ENCODE measurements around the gene CGB7.

DNA sequence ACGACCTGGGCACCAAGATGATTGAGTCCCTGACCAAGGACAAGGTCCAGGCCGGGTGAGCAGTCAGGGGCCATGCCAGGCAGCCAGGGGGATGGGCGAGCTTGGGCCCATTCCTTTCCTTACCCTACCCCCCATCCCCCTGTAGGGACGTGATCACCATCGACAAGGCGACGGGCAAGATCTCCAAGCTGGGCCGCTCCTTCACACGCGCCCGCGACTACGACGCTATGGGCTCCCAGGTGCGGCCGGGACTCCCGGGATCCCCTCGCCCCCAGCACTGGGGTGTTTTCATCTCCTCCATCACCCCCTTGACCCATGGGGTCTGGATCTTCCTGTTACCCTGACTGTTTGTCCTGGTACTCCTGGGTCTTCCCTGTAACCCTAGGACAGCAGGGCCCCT is 47.7 kb downstream of the CGB7 start:
- TF ChIP-seq CTCF (IDR thresholded peaks at IDR 0.05): no peak
- TF ChIP-seq, protein P1, sequence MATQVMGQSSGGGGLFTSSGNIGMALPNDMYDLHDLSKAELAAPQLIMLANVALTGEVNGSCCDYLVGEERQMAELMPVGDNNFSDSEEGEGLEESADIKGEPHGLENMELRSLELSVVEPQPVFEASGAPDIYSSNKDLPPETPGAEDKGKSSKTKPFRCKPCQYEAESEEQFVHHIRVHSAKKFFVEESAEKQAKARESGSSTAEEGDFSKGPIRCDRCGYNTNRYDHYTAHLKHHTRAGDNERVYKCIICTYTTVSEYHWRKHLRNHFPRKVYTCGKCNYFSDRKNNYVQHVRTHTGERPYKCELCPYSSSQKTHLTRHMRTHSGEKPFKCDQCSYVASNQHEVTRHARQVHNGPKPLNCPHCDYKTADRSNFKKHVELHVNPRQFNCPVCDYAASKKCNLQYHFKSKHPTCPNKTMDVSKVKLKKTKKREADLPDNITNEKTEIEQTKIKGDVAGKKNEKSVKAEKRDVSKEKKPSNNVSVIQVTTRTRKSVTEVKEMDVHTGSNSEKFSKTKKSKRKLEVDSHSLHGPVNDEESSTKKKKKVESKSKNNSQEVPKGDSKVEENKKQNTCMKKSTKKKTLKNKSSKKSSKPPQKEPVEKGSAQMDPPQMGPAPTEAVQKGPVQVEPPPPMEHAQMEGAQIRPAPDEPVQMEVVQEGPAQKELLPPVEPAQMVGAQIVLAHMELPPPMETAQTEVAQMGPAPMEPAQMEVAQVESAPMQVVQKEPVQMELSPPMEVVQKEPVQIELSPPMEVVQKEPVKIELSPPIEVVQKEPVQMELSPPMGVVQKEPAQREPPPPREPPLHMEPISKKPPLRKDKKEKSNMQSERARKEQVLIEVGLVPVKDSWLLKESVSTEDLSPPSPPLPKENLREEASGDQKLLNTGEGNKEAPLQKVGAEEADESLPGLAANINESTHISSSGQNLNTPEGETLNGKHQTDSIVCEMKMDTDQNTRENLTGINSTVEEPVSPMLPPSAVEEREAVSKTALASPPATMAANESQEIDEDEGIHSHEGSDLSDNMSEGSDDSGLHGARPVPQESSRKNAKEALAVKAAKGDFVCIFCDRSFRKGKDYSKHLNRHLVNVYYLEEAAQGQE (IDR thresholded peaks at IDR 0.05; ENCODE audit: insufficient read depth in 1 of 2, low read depth in 2 of 2, low read length in 1 of 2): no peak
